Measurements from ENCODE around the gene SMPDL3B.

Gene SMPDL3B

GRCh38 chr1:27981145-27981544 is 46.3 kb downstream of the SMPDL3B start:
- Histone ChIP-seq H3K4me2 (ENCODE audit: low read length) (no peak overlapping the region), H3K79me2 (ENCODE audit: control insufficient read depth, insufficient read depth, low read length, poor library complexity) (no peaks in the 10 kb centered on the region), H2BK120ac (ENCODE audit: insufficient read depth, low read length, poor library complexity) (no peak overlapping the region), H4K8ac (ENCODE audit: low read depth, low read length) (no peak overlapping the region), H3K9ac (ENCODE audit: low read length) (no peak overlapping the region), H3K79me1 (ENCODE audit: low read length) (no peaks in the 10 kb centered on the region), H3K4me1 (ENCODE audit: control insufficient read depth in 1 of 2, insufficient read depth in 2 of 2, low read length in 2 of 2) (no peaks in the 10 kb centered on the region), H4K12ac (ENCODE audit: low read depth, low read length) (no peak overlapping the region), H2AFZ (ENCODE audit: insufficient read depth, low read length, poor library complexity) (no peak overlapping the region), H3K4ac (ENCODE audit: low read depth, low read length) (no peak overlapping the region), H2BK12ac (ENCODE audit: low read length) (no peak overlapping the region), H3K23ac (ENCODE audit: low read length) (no peak overlapping the region), H3K9me3 (ENCODE audit: insufficient read depth, low read depth, low read length) (no peaks in the 10 kb centered on the region), H3K14ac (ENCODE audit: low read length) (no peak overlapping the region), H2AK5ac (ENCODE audit: low read length) (no peak overlapping the region), H3K36me3 (ENCODE audit: control insufficient read depth in 1 of 2, insufficient read depth in 2 of 2, low read length in 2 of 2) (peaks cover 2 to 6% of the 10 kb centered on the region in 2 experiments), H3K18ac (ENCODE audit: low read length) (no peak overlapping the region), H3K27me3 (ENCODE audit: insufficient read depth, low read length) (no peaks in the 10 kb centered on the region), H2BK5ac (ENCODE audit: low read depth, low read length, poor library complexity) (no peak overlapping the region), H4K91ac (ENCODE audit: low read depth, low read length) (no peak overlapping the region), H3K4me3 (ENCODE audit: low read depth, low read length) (no peak overlapping the region), H3K27ac (ENCODE audit: low read depth, low read length) (no peak overlapping the region)
- no CpG with 5 or more reads among the region's 3 CpGs for WGBS (ENCODE audit: extremely low coverage, insufficient coverage, insufficient read length)
- no peak for DNase-seq

- no peak overlapping the region for H3K9ac ChIP-seq (ENCODE audit: low read length)
- no peak overlapping the region for H2AK5ac ChIP-seq (ENCODE audit: low read length)
- no peaks in the 10 kb centered on the region for H3K27me3 ChIP-seq (ENCODE audit: insufficient read depth, low read length)
- no peak overlapping the region for H4K8ac ChIP-seq (ENCODE audit: low read depth, low read length)
- no peak overlapping the region for H3K27ac ChIP-seq (ENCODE audit: low read depth, low read length)
- no peak overlapping the region for H3K18ac ChIP-seq (ENCODE audit: low read length)
- DNase-seq: peak in 1 of 2 donors; percentile 15
- H4K12ac ChIP-seq (ENCODE audit: low read depth, low read length): no peak overlapping the region
- no CpG with 5 or more reads among the region's 3 CpGs for WGBS (ENCODE audit: extremely low coverage, insufficient coverage, insufficient read length)
- no peak overlapping the region for H3K4me3 ChIP-seq (ENCODE audit: low read depth, low read length)
- no peak overlapping the region for H2AFZ ChIP-seq (ENCODE audit: insufficient read depth, low read length, poor library complexity)
- H4K91ac ChIP-seq (ENCODE audit: low read depth, low read length): no peak overlapping the region
- no peak overlapping the region for H3K14ac ChIP-seq (ENCODE audit: low read length)
- H3K4me2 ChIP-seq (ENCODE audit: low read length): no peak overlapping the region
- no peaks in the 10 kb centered on the region for H3K79me1 ChIP-seq (ENCODE audit: low read length)
- no peaks in the 10 kb centered on the region for H3K4me1 ChIP-seq (ENCODE audit: control insufficient read depth in 1 of 2, insufficient read depth in 2 of 2, low read length in 2 of 2)
- H3K79me2 ChIP-seq (ENCODE audit: control insufficient read depth, insufficient read depth, low read length, poor library complexity): no peaks in the 10 kb centered on the region
- no peak overlapping the region for H2BK120ac ChIP-seq (ENCODE audit: insufficient read depth, low read length, poor library complexity)
- no peak overlapping the region for H2BK12ac ChIP-seq (ENCODE audit: low read length)
- no peaks in the 10 kb centered on the region for H3K9me3 ChIP-seq (ENCODE audit: insufficient read depth, low read depth, low read length)
- H2BK5ac ChIP-seq (ENCODE audit: low read depth, low read length, poor library complexity): no peak overlapping the region
- no peak overlapping the region for H3K4ac ChIP-seq (ENCODE audit: low read depth, low read length)
- H3K23ac ChIP-seq (ENCODE audit: low read length): no peak overlapping the region
- peaks cover 11 to 19% of the 10 kb centered on the region in 2 experiments for H3K36me3 ChIP-seq (ENCODE audit: control insufficient read depth in 1 of 2, insufficient read depth in 2 of 2, low read length in 2 of 2)
Observed at GRCh38 chr1:27990920-27991537, 56.2 kb downstream of the SMPDL3B start.

- no peak overlapping the region for H2AK5ac ChIP-seq (ENCODE audit: low read length)
- H3K4ac ChIP-seq (ENCODE audit: low read depth, low read length): no peak overlapping the region
- H3K4me3 ChIP-seq (ENCODE audit: low read depth, low read length): no peak overlapping the region
- H2BK120ac ChIP-seq (ENCODE audit: insufficient read depth, low read length, poor library complexity): no peak overlapping the region
- H3K79me1 ChIP-seq (ENCODE audit: low read length): no peaks in the 10 kb centered on the region
- H3K18ac ChIP-seq (ENCODE audit: low read length): no peak overlapping the region
- no peaks in the 10 kb centered on the region for H3K4me1 ChIP-seq (ENCODE audit: control insufficient read depth in 1 of 2, insufficient read depth in 2 of 2, low read length in 2 of 2)
- H3K27me3 ChIP-seq (ENCODE audit: insufficient read depth, low read length): no peaks in the 10 kb centered on the region
- no CpG with 5 or more reads among the region's 6 CpGs for WGBS (ENCODE audit: extremely low coverage, insufficient coverage, insufficient read length)
- no peak overlapping the region for H4K8ac ChIP-seq (ENCODE audit: low read depth, low read length)
- H3K9ac ChIP-seq (ENCODE audit: low read length): peak overlapping the region; percentile 25
- no peaks in the 10 kb centered on the region for H3K9me3 ChIP-seq (ENCODE audit: insufficient read depth, low read depth, low read length)
- peaks cover 11 to 23% of the 10 kb centered on the region in 2 experiments for H3K36me3 ChIP-seq (ENCODE audit: control insufficient read depth in 1 of 2, insufficient read depth in 2 of 2, low read length in 2 of 2)
- no peak overlapping the region for H3K27ac ChIP-seq (ENCODE audit: low read depth, low read length)
- no peaks in the 10 kb centered on the region for H3K79me2 ChIP-seq (ENCODE audit: control insufficient read depth, insufficient read depth, low read length, poor library complexity)
- no peak overlapping the region for H2BK5ac ChIP-seq (ENCODE audit: low read depth, low read length, poor library complexity)
- no peak overlapping the region for H3K23ac ChIP-seq (ENCODE audit: low read length)
- no peak overlapping the region for H2AFZ ChIP-seq (ENCODE audit: insufficient read depth, low read length, poor library complexity)
- no peak overlapping the region for H4K91ac ChIP-seq (ENCODE audit: low read depth, low read length)
- no peak overlapping the region for H3K4me2 ChIP-seq (ENCODE audit: low read length)
- H2BK12ac ChIP-seq (ENCODE audit: low read length): no peak overlapping the region
- H3K14ac ChIP-seq (ENCODE audit: low read length): no peak overlapping the region
- H4K12ac ChIP-seq (ENCODE audit: low read depth, low read length): no peak overlapping the region
- no peak for DNase-seq
Observed at GRCh38 chr1:27992276-27992675, 57.5 kb downstream of the SMPDL3B start.

GRCh38 chr1:27993241-27993640 is 58.4 kb downstream of the SMPDL3B start:
- no peak overlapping the region for H2AFZ ChIP-seq (ENCODE audit: insufficient read depth, low read length, poor library complexity)
- H4K91ac ChIP-seq (ENCODE audit: low read depth, low read length): no peak overlapping the region
- H4K8ac ChIP-seq (ENCODE audit: low read depth, low read length): no peak overlapping the region
- no peak overlapping the region for H4K12ac ChIP-seq (ENCODE audit: low read depth, low read length)
- no peak overlapping the region for H3K27ac ChIP-seq (ENCODE audit: low read depth, low read length)
- no peak overlapping the region for H3K4me3 ChIP-seq (ENCODE audit: low read depth, low read length)
- H3K4me2 ChIP-seq (ENCODE audit: low read length): no peak overlapping the region
- no CpG with 5 or more reads among the region's 3 CpGs for WGBS (ENCODE audit: extremely low coverage, insufficient coverage, insufficient read length)
- H3K27me3 ChIP-seq (ENCODE audit: insufficient read depth, low read length): no peaks in the 10 kb centered on the region
- no peak overlapping the region for H2BK12ac ChIP-seq (ENCODE audit: low read length)
- H3K4ac ChIP-seq (ENCODE audit: low read depth, low read length): no peak overlapping the region
- no peak overlapping the region for H2BK5ac ChIP-seq (ENCODE audit: low read depth, low read length, poor library complexity)
- no peak for DNase-seq
- no peaks in the 10 kb centered on the region for H3K79me1 ChIP-seq (ENCODE audit: low read length)
- no peak overlapping the region for H3K9ac ChIP-seq (ENCODE audit: low read length)
- H2BK120ac ChIP-seq (ENCODE audit: insufficient read depth, low read length, poor library complexity): no peak overlapping the region
- no peak overlapping the region for H3K18ac ChIP-seq (ENCODE audit: low read length)
- no peaks in the 10 kb centered on the region for H3K4me1 ChIP-seq (ENCODE audit: control insufficient read depth in 1 of 2, insufficient read depth in 2 of 2, low read length in 2 of 2)
- no peaks in the 10 kb centered on the region for H3K9me3 ChIP-seq (ENCODE audit: insufficient read depth, low read depth, low read length)
- H2AK5ac ChIP-seq (ENCODE audit: low read length): no peak overlapping the region
- peaks cover 11 to 25% of the 10 kb centered on the region in 2 experiments for H3K36me3 ChIP-seq (ENCODE audit: control insufficient read depth in 1 of 2, insufficient read depth in 2 of 2, low read length in 2 of 2)
- H3K23ac ChIP-seq (ENCODE audit: low read length): no peak overlapping the region
- H3K79me2 ChIP-seq (ENCODE audit: control insufficient read depth, insufficient read depth, low read length, poor library complexity): no peaks in the 10 kb centered on the region
- no peak overlapping the region for H3K14ac ChIP-seq (ENCODE audit: low read length)
